MCF 10A (cell line): ENCODE measurements around the gene PATJ. TPM values are rescaled to one million over a fixed set of nuclear protein-coding genes. Genes with fewer than 3 reads are reported as not detected.

ENCODE experiments used
- BruUV-seq: library from RNA; stranded (reverse); fragments of 400-500 nt; replicated peaks from 2 replicates; lab custom pipeline; 2021; lab: Mats Ljungman, UMichigan
- CTCF ChIA-PET: fragments of 300-600 bp; sonication (Branson Sonifier 250); formaldehyde crosslinking; extraction: SDS; loops from one replicate; lab custom pipeline; 2021; ENCODE audit warnings: antibody characterized with exemption, inconsistent platforms; lab: Yijun Ruan, JAX
- POLR2A ChIA-PET: fragments of 300-600, 350-650 bp; sonication (Branson Sonifier 250); formaldehyde crosslinking; extraction: SDS; loops from one replicate; lab custom pipeline; 2020; ENCODE audit warnings: antibody characterized with exemption, inconsistent platforms; lab: Yijun Ruan, JAX
- DNase-seq: peaks from one replicate; pipeline ENCODE4 v3.0.0-alpha.2; 2018; ENCODE audit not compliant: unreplicated experiment
- H3K27ac Mint-ChIP-seq: one replicate; pipeline ENCODE4 v1.8.0; 2022; ENCODE audit warnings: mild to moderate bottlenecking, low read depth, mixed read lengths; ENCODE audit not compliant: unreplicated experiment
- H3K27me3 Mint-ChIP-seq: one replicate; pipeline ENCODE4 v1.8.0; 2022; ENCODE audit warnings: mixed read lengths; ENCODE audit not compliant: insufficient read depth, unreplicated experiment
- H3K36me3 Mint-ChIP-seq: one replicate; pipeline ENCODE4 v1.8.0; 2022; ENCODE audit warnings: mild to moderate bottlenecking, moderate library complexity, mixed read lengths; ENCODE audit not compliant: insufficient read depth, unreplicated experiment
- H3K4me1 Mint-ChIP-seq: one replicate; pipeline ENCODE4 v1.8.0; 2022; ENCODE audit warnings: mixed read lengths; ENCODE audit not compliant: insufficient read depth, unreplicated experiment
- H3K4me3 Mint-ChIP-seq: one replicate; pipeline ENCODE4 v1.8.0; 2022; ENCODE audit warnings: mild to moderate bottlenecking, moderate library complexity, mixed read lengths; ENCODE audit not compliant: unreplicated experiment
- H3K9me3 Mint-ChIP-seq: one replicate; pipeline ENCODE4 v1.8.0; 2022; ENCODE audit warnings: mixed read lengths; ENCODE audit not compliant: unreplicated experiment
- intact Hi-C: fragments of 100-400 bp; cut with micrococcal nuclease; formaldehyde crosslinking; loops from 2 replicates; pipeline ENCODE4 v1.14.1; 2022
- total RNA-seq: library from RNA; stranded (reverse); gene quantifications from 2 replicates; pipeline ENCODE4 v1.2.3, GENCODE V29; 2022
- TF ChIP-seq, protein P1 (sequence below): fragments of 200-600 bp; IDR thresholded peaks from one replicate; pipeline ENCODE4 v1.8.0; 2022; ENCODE audit warnings: antibody characterized with exemption, mild to moderate bottlenecking; ENCODE audit not compliant: unreplicated experiment

The PATJ gene
- total RNA-seq, 1 experiment from 2014 or later: 28.7 TPM

- TF ChIP-seq, protein P1, sequence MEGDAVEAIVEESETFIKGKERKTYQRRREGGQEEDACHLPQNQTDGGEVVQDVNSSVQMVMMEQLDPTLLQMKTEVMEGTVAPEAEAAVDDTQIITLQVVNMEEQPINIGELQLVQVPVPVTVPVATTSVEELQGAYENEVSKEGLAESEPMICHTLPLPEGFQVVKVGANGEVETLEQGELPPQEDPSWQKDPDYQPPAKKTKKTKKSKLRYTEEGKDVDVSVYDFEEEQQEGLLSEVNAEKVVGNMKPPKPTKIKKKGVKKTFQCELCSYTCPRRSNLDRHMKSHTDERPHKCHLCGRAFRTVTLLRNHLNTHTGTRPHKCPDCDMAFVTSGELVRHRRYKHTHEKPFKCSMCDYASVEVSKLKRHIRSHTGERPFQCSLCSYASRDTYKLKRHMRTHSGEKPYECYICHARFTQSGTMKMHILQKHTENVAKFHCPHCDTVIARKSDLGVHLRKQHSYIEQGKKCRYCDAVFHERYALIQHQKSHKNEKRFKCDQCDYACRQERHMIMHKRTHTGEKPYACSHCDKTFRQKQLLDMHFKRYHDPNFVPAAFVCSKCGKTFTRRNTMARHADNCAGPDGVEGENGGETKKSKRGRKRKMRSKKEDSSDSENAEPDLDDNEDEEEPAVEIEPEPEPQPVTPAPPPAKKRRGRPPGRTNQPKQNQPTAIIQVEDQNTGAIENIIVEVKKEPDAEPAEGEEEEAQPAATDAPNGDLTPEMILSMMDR: no peak
- H3K4me3 Mint-ChIP-seq: no peak overlapping the region
- no peaks in the 10 kb centered on the region for H3K4me1 Mint-ChIP-seq
- intact Hi-C loops: no loop called here
- CTCF ChIA-PET: interaction anchor here (0.6 to 0.7 kb wide), 2 partner anchors 32 to 624 kb away, joined by 3 read pairs; no protein-coding TSS in a partner anchor
- POLR2A ChIA-PET: interaction anchor here (0.5 to 2.6 kb wide), 3 partner anchors 10 to 1588 kb away, joined by 3 to 15 read pairs (median 3); no protein-coding TSS in a partner anchor
- no peaks in the 10 kb centered on the region for H3K27me3 Mint-ChIP-seq
- BruUV-seq: no TSS peak
- no peaks in the 10 kb centered on the region for H3K9me3 Mint-ChIP-seq
- no peak overlapping the region for H3K27ac Mint-ChIP-seq
- DNase-seq: no peak
- peaks cover 24% of the 10 kb centered on the region for H3K36me3 Mint-ChIP-seq
These were observed 10.7 kb downstream of the PATJ start for GRCh38 chr1:61752921-61753389.

GRCh38 chr1:61753998-61754508, 11.8 kb downstream of the PATJ start:
- ChIA-PET CTCF (interaction anchor here (0.6 to 0.7 kb wide), 2 partner anchors 244 to 1472 kb away, joined by 3 read pairs; no protein-coding TSS in a partner anchor), POLR2A (interaction anchor here (0.6 to 2.6 kb wide), 5 partner anchors 11 to 523 kb away, joined by 3 to 15 read pairs (median 4); partner anchors contain the start of gene TM2D1)
- intact Hi-C loops: no loop called here
- H3K9me3 Mint-ChIP-seq: no peaks in the 10 kb centered on the region
- BruUV-seq: no TSS peak
- H3K4me1 Mint-ChIP-seq: no peaks in the 10 kb centered on the region
- H3K4me3 Mint-ChIP-seq: no peak overlapping the region
- no peaks in the 10 kb centered on the region for H3K27me3 Mint-ChIP-seq
- H3K27ac Mint-ChIP-seq: peak overlapping the region; percentile 39
- no peak for DNase-seq
- TF ChIP-seq, protein P1: no peak
- peaks cover 19% of the 10 kb centered on the region for H3K36me3 Mint-ChIP-seq

DNA sequence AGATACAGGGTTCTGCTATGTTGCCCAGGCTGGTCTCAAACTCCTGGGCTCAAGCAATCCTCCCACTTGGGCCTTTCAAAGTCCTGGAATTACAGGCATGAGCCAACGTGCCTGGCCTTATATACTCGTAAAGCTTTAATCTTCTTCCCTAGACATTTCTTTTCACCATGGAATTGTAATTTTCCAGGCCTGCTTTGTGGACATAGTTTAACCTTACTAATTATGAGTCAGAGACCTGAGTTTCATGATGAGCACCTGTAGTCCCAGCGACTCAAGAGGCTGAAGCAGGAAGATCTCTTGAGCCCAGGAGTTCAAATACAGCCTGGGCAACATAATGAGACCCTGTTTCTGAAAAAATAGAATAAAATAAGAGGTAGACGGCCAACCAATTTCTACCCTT, 12.3 kb downstream of the PATJ start:
- Mint-ChIP-seq H3K9me3 (no peaks in the 10 kb centered on the region), H3K27me3 (no peaks in the 10 kb centered on the region), H3K4me1 (no peaks in the 10 kb centered on the region), H3K27ac (peak overlapping the region; percentile 39), H3K36me3 (peaks cover 17% of the 10 kb centered on the region), H3K4me3 (no peak overlapping the region)
- ChIA-PET CTCF (interaction anchor here (0.6 to 0.7 kb wide), 2 partner anchors 245 to 1473 kb away, joined by 3 read pairs; no protein-coding TSS in a partner anchor), POLR2A (interaction anchor here (0.6 to 2.6 kb wide), 5 partner anchors 11 to 524 kb away, joined by 3 to 15 read pairs (median 4); partner anchors contain the start of gene TM2D1)
- TF ChIP-seq, protein P1: no peak
- BruUV-seq: no TSS peak
- DNase-seq: peak; percentile 66
- intact Hi-C loops: no loop called here

- no peak overlapping the region for H3K27ac Mint-ChIP-seq
- DNase-seq: no peak
- no peaks in the 10 kb centered on the region for H3K4me1 Mint-ChIP-seq
- H3K36me3 Mint-ChIP-seq: peaks cover 10% of the 10 kb centered on the region
- H3K9me3 Mint-ChIP-seq: no peaks in the 10 kb centered on the region
- TF ChIP-seq, protein P1: no peak
- ChIA-PET POLR2A (no interaction called here), CTCF (no interaction called here)
- H3K4me3 Mint-ChIP-seq: no peak overlapping the region
- intact Hi-C loops: no loop called here
- BruUV-seq: no TSS peak
- no peaks in the 10 kb centered on the region for H3K27me3 Mint-ChIP-seq
These were observed 14.5 kb downstream of the PATJ start for GRCh38 chr1:61756773-61757172.
